Activated naive CD4-positive, alpha-beta T cell treated with anti-CD3 and anti-CD28 coated beads for 36 hours (primary cell): ENCODE results near the gene PIK3C3. TPM values are rescaled to one million over a fixed set of nuclear protein-coding genes. Genes with fewer than 3 reads are reported as not detected.
"Not testable (repeated sequence)": the region's sequence is repeated elsewhere in the genome, so short reads cannot be mapped to it uniquely, and the experiment has no call there.

Experiments used
- CTCF ChIA-PET: fragments of 350-600 bp; sonication (Branson Sonifier 250); formaldehyde crosslinking; loops from one replicate; lab custom pipeline; 2021; ENCODE audit warnings: antibody characterized with exemption; lab: Charles Lee
- DNase-seq: peaks from one replicate; pipeline ENCODE4 v3.0.0-alpha.2; 2020
- H3K27ac Mint-ChIP-seq: one replicate; pipeline ENCODE4 v1.8.0; 2021; ENCODE audit warnings: mild to moderate bottlenecking, mixed read lengths
- H3K27me3 Mint-ChIP-seq: one replicate; pipeline ENCODE4 v1.8.0; 2021; ENCODE audit warnings: low read depth, mixed read lengths
- H3K36me3 Mint-ChIP-seq: one replicate; pipeline ENCODE4 v1.8.0; 2021; ENCODE audit warnings: low read depth, mixed read lengths
- H3K4me1 Mint-ChIP-seq: one replicate; pipeline ENCODE4 v1.8.0; 2021; ENCODE audit warnings: low read depth, mixed read lengths
- H3K4me3 Mint-ChIP-seq: one replicate; pipeline ENCODE4 v1.8.0; 2021; ENCODE audit warnings: mild to moderate bottlenecking, moderate library complexity, mixed read lengths
- H3K9me3 Mint-ChIP-seq: one replicate; pipeline ENCODE4 v1.8.0; 2021; ENCODE audit warnings: mixed read lengths
- intact Hi-C: fragments of 100-400 bp; cut with micrococcal nuclease; formaldehyde crosslinking; loops from one replicate; pipeline ENCODE4 v1.15.1; 2023
- total RNA-seq, 2 experiments: library from RNA; stranded (reverse); gene quantifications; one replicate each; pipeline ENCODE4 v1.2.3, GENCODE V29; 2021

The PIK3C3 gene
- total RNA-seq, 2 experiments from 2014 or later = 35.3 to 35.4 TPM

DNA sequence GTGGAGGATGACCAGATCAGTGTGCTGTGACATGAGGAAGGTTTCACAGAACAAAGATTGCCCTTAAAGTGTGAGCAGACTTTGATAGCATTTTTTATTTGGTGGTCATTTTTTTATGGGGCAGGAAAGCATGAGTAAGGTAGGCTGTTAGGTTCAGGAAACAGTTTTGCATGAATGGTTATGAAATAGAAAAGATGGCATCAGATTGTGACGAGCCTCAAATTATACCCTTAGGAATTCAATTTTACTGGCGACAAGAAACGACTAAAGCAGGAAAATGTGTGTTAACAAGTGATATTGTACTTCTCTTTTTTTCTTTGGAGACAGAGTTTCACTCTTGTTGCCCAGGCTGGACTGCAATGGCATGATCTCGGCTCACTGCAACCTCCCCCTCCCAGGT, 44.7 kb downstream of the PIK3C3 start:
- CTCF ChIA-PET = no interaction called here
- Mint-ChIP-seq H3K36me3 (peaks cover 50% of the 10 kb centered on the region), H3K27me3 (no peaks in the 10 kb centered on the region), H3K27ac (no peak overlapping the region), H3K4me1 (no peaks in the 10 kb centered on the region), H3K9me3 (no peaks in the 10 kb centered on the region), H3K4me3 (no peak overlapping the region)
- no peak for DNase-seq
- intact Hi-C loops = no loop called here

DNA sequence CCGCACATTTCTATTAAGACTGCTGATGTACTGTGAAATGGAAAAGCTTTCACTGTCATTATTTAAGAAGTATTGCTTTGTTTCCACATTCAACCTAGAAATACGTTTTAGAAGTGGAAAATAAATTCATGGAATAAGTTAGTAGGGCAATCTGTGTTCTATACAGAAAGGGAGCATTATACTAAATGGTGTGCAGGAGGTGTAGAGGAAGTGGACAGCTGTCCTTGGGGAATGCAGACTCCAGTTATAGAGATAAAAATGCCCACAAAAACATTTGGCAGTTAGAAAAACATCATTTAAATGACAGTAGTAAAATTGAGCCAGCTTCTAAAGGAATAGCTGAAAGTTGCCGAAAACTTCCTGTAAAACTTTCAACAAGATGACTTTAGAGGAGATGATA, 46.8 kb downstream of the PIK3C3 start:
- intact Hi-C loops = no loop called here
- Mint-ChIP-seq H3K27me3 (no peaks in the 10 kb centered on the region), H3K27ac (no peak overlapping the region), H3K36me3 (peaks cover 53% of the 10 kb centered on the region), H3K4me3 (no peak overlapping the region), H3K4me1 (peaks cover 4% of the 10 kb centered on the region), H3K9me3 (no peaks in the 10 kb centered on the region)
- CTCF ChIA-PET = interaction anchor here (1.0 kb wide), 1 partner anchor 51 kb away, joined by 3 read pairs; no protein-coding TSS in a partner anchor
- DNase-seq = no peak

DNA sequence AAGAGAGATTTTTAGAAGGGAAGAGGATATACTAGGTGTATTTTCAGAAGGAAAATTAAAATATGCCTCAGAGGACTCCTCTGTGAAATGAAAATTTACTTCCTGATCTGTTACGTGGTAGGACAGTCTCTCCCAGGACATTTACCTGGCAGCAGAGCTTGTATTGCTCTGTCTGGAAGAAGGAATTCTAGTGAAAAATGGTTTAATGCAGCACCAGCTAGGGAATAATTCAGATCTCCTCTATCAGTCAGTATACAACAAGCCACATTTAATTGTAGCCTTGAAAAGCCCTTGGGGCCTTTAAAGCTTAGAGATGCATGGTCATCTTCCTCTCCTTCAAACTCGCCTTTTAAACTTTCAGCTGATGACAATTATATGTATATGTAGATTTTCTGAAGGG, 49.6 kb downstream of the PIK3C3 start:
- H3K36me3 Mint-ChIP-seq = peaks cover 44% of the 10 kb centered on the region
- CTCF ChIA-PET = no interaction called here
- no peaks in the 10 kb centered on the region for H3K27me3 Mint-ChIP-seq
- no peaks in the 10 kb centered on the region for H3K9me3 Mint-ChIP-seq
- H3K4me3 Mint-ChIP-seq = no peak overlapping the region
- no peak for DNase-seq
- intact Hi-C loops = no loop called here
- peaks cover 4% of the 10 kb centered on the region for H3K4me1 Mint-ChIP-seq
- H3K27ac Mint-ChIP-seq = no peak overlapping the region

- CTCF ChIA-PET = no interaction called here
- Mint-ChIP-seq H3K9me3 (no peaks in the 10 kb centered on the region), H3K27me3 (no peaks in the 10 kb centered on the region), H3K4me3 (no peak overlapping the region), H3K27ac (no peak overlapping the region), H3K4me1 (peaks cover 6% of the 10 kb centered on the region), H3K36me3 (peaks cover 44% of the 10 kb centered on the region)
- intact Hi-C loops = no loop called here
- no peak for DNase-seq
Measured at GRCh38 chr18:42005782-42006181, 50.7 kb downstream of the PIK3C3 start.

GRCh38 chr18:42009457-42009856, 54.4 kb downstream of the PIK3C3 start:
- H3K4me3 Mint-ChIP-seq, H3K27me3 Mint-ChIP-seq, H3K27ac Mint-ChIP-seq, intact Hi-C loops, DNase-seq, CTCF ChIA-PET, H3K9me3 Mint-ChIP-seq: not testable (repeated sequence)
- H3K36me3 Mint-ChIP-seq = peaks cover 30% of the 10 kb centered on the region
- H3K4me1 Mint-ChIP-seq = peaks cover 18% of the 10 kb centered on the region

DNA sequence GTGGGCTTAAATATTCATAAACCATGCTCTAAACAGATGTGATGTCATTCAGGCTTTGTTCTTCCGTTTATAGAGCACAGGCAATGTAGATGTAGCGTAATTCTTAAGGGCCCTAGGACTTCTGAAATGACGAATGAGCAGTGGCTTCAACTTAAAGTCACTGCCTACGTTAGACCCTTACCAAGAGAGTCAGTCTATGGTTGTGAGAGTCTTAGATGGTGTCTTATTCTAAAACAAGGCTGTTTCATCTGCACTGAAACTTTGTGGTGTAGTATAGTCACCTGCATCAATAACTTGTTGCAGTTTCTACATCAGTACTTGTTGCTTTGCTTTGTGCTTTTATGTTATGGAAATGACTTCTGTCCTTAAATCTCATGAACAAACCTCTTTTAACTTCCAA, 56.0 kb downstream of the PIK3C3 start:
- peak overlapping the region; percentile 41 for H3K27ac Mint-ChIP-seq
- intact Hi-C loops = loop anchor here (2.0 kb wide), 1 partner anchor 36 kb away; no protein-coding TSS in a partner anchor
- CTCF ChIA-PET = interaction anchor here (1.0 kb wide), 1 partner anchor 43 kb away, joined by 3 read pairs; no protein-coding TSS in a partner anchor
- peaks cover 15% of the 10 kb centered on the region for H3K4me1 Mint-ChIP-seq
- no peak for DNase-seq
- no peaks in the 10 kb centered on the region for H3K9me3 Mint-ChIP-seq
- no peak overlapping the region for H3K4me3 Mint-ChIP-seq
- H3K36me3 Mint-ChIP-seq = peaks cover 28% of the 10 kb centered on the region
- no peaks in the 10 kb centered on the region for H3K27me3 Mint-ChIP-seq

DNA sequence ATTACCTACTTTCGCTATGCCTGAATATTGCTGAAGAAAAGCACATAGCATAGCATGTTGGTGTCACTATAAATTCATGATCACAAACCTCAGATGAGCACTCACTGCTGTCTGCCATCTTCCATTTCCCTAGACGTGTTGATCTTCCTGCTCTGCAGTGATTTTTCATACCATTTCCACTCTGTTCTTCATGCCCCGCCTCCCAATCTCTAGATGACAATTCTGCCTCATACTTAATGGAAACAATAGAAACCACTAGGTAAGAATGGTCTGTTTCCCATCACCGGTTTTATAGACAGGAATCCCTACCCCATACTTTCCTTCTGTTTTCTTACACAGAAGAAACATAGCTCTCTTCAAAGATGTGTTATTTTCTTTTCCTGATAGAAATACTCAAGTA, 63.8 kb downstream of the PIK3C3 start:
- intact Hi-C loops = no loop called here
- H3K9me3 Mint-ChIP-seq = no peaks in the 10 kb centered on the region
- no peak overlapping the region for H3K27ac Mint-ChIP-seq
- CTCF ChIA-PET = interaction anchor here (1.2 to 1.3 kb wide), 2 partner anchors 9 to 34 kb away, joined by 3 read pairs; no protein-coding TSS in a partner anchor
- H3K4me1 Mint-ChIP-seq = peaks cover 6% of the 10 kb centered on the region
- no peaks in the 10 kb centered on the region for H3K27me3 Mint-ChIP-seq
- H3K4me3 Mint-ChIP-seq = no peak overlapping the region
- peak; percentile 8 for DNase-seq
- peaks cover 21% of the 10 kb centered on the region for H3K36me3 Mint-ChIP-seq

GRCh38 chr18:42024131-42024530, 69.1 kb downstream of the PIK3C3 start:
- peaks cover 26% of the 10 kb centered on the region for H3K4me1 Mint-ChIP-seq
- CTCF ChIA-PET = interaction anchor here (0.6 to 1.1 kb wide), 3 partner anchors 26 to 119 kb away, joined by 3 to 4 read pairs (median 4); no protein-coding TSS in a partner anchor
- H3K4me3 Mint-ChIP-seq = no peak overlapping the region

DNA sequence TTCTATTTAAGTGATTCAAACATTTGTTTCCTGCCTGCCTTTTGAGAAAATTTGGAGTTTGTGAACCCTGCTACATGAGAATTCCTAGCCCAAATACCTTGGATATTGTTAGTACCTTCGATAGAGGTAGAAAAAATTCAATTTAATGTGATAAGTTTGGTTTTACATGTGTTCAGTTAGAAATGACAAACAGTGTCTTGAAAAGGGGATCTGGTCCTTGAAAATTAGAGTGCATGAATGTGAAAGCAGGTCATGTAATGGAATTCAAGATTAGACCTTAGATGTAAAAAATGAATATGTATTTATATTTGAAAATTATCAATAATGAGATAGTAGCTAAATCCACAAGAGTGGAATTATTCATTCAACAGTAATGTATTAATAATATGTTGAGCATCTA, 70.5 kb downstream of the PIK3C3 start:
- H3K4me1 Mint-ChIP-seq = peaks cover 26% of the 10 kb centered on the region
- no peak overlapping the region for H3K4me3 Mint-ChIP-seq
- no peaks in the 10 kb centered on the region for H3K27me3 Mint-ChIP-seq
- intact Hi-C loops = loop anchor here (2.0 kb wide), 1 partner anchor 79 kb away; no protein-coding TSS in a partner anchor
- DNase-seq = no peak
- CTCF ChIA-PET = no interaction called here
- peaks cover 18% of the 10 kb centered on the region for H3K36me3 Mint-ChIP-seq
- H3K9me3 Mint-ChIP-seq = no peaks in the 10 kb centered on the region
- H3K27ac Mint-ChIP-seq = no peak overlapping the region

More at GRCh38 chr18:42024131-42024530, 69.1 kb downstream of the PIK3C3 start:
- no peak overlapping the region for H3K27ac Mint-ChIP-seq
- DNase-seq = no peak
- intact Hi-C loops = loop anchor here (2.0 kb wide), 1 partner anchor 77 kb away; no protein-coding TSS in a partner anchor
- no peaks in the 10 kb centered on the region for H3K9me3 Mint-ChIP-seq
- peaks cover 14% of the 10 kb centered on the region for H3K36me3 Mint-ChIP-seq
- no peaks in the 10 kb centered on the region for H3K27me3 Mint-ChIP-seq

- DNase-seq = no peak
- H3K27me3 Mint-ChIP-seq = no peaks in the 10 kb centered on the region
- no peaks in the 10 kb centered on the region for H3K9me3 Mint-ChIP-seq
- CTCF ChIA-PET = interaction anchor here (2.7 kb wide), 1 partner anchor 26 kb away, joined by 34 read pairs; no protein-coding TSS in a partner anchor
- H3K27ac Mint-ChIP-seq = no peak overlapping the region
- intact Hi-C loops = loop anchor here (1.0 to 2.0 kb wide), 2 partner anchors 43 to 79 kb away; no protein-coding TSS in a partner anchor
- no peak overlapping the region for H3K4me3 Mint-ChIP-seq
- H3K36me3 Mint-ChIP-seq = peaks cover 14% of the 10 kb centered on the region
- H3K4me1 Mint-ChIP-seq = peaks cover 26% of the 10 kb centered on the region
Measured at GRCh38 chr18:42025974-42026625, 71.1 kb downstream of the PIK3C3 start.

DNA sequence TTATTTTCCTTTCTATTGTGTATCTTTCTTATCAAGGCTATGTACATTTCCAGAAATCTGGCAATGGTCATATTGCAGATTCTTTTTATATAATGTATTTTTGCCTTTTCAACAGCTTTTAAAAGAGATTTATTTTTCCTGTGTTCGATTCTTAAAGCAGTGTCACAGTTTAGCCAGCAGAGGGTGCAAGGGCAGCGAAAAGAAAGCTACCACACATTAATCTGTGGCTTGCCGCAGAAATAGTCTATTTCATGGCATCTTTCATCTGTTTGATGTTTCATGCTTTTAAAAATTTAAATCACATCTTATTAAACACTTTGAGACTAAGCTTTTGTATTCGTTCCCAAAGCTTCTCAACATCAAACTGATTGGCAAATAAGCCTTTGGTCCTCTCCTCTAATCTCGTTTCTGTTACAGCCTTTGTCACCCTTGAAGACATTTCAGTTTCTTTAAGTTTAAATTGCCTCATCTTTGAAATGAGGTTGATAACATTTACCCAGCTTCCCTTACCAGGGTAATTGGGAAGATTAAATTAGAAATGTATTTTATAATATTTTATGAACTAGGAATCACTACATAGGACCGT, 73.3 kb downstream of the PIK3C3 start:
- Mint-ChIP-seq H3K4me3 (no peak overlapping the region), H3K27me3 (no peaks in the 10 kb centered on the region), H3K36me3 (peaks cover 15% of the 10 kb centered on the region), H3K9me3 (no peaks in the 10 kb centered on the region), H3K27ac (no peak overlapping the region), H3K4me1 (peaks cover 23% of the 10 kb centered on the region)
- CTCF ChIA-PET = interaction anchor here (0.7 to 2.7 kb wide), 19 partner anchors 9 to 88 kb away, joined by 3 to 34 read pairs (median 4); no protein-coding TSS in a partner anchor
- intact Hi-C loops = loop anchor here (2.0 kb wide), 1 partner anchor 24 kb away; no protein-coding TSS in a partner anchor
- DNase-seq = peak; percentile 47

GRCh38 chr18:42029092-42029491, 74.1 kb downstream of the PIK3C3 start:
- no peak for DNase-seq
- H3K27ac Mint-ChIP-seq = no peak overlapping the region
- CTCF ChIA-PET = interaction anchor here (1.3 to 2.7 kb wide), 3 partner anchors 15 to 60 kb away, joined by 5 to 34 read pairs (median 8); no protein-coding TSS in a partner anchor
- H3K36me3 Mint-ChIP-seq = peaks cover 18% of the 10 kb centered on the region
- H3K4me3 Mint-ChIP-seq = no peak overlapping the region
- no peaks in the 10 kb centered on the region for H3K27me3 Mint-ChIP-seq
- H3K9me3 Mint-ChIP-seq = no peaks in the 10 kb centered on the region
- intact Hi-C loops = loop anchor here (2.0 kb wide), 1 partner anchor 24 kb away; no protein-coding TSS in a partner anchor
- H3K4me1 Mint-ChIP-seq = peaks cover 18% of the 10 kb centered on the region
